HepG2 (cell line): ENCODE results near the gene FDPS. TPM values are rescaled to one million over a fixed set of nuclear protein-coding genes. Genes with fewer than 3 reads are reported as not detected.

Experiments used
- BCL6 ChIP-seq: IDR thresholded peaks from 2 replicates; pipeline ENCODE4 v1.6.1; 2016; ENCODE audit warnings: missing genetic modification reagents, missing compliant biosample characterization
- GATAD1 ChIP-seq: IDR thresholded peaks from 2 replicates; pipeline ENCODE4 v1.6.1; 2016; ENCODE audit warnings: missing genetic modification reagents, missing compliant biosample characterization
- KLF6 ChIP-seq: IDR thresholded peaks from 2 replicates; pipeline ENCODE4 v1.8.0; 2016; ENCODE audit warnings: missing biosample characterization, missing genetic modification reagents
- MEIS2 ChIP-seq: sonication (generic); formaldehyde crosslinking; IDR thresholded peaks from 2 replicates; pipeline ENCODE4 v1.9.0; 2021; ENCODE audit warnings: mild to moderate bottlenecking, missing genetic modification reagents
- MXD4 ChIP-seq: IDR thresholded peaks from 2 replicates; pipeline ENCODE4 v1.6.1; 2016; ENCODE audit warnings: mild to moderate bottlenecking, missing biosample characterization, missing genetic modification reagents
- MXI1 ChIP-seq: IDR thresholded peaks from 3 replicates; pipeline ENCODE4 v1.6.1; 2012; ENCODE audit warnings: low read depth, low read length, inconsistent platforms, borderline replicate concordance
- PHF20 ChIP-seq: sonication (generic); formaldehyde crosslinking; IDR thresholded peaks from 2 replicates; pipeline ENCODE4 v1.5.0; 2020; ENCODE audit warnings: mild to moderate bottlenecking, missing genetic modification reagents
- POLR2G ChIP-seq: fragments of 200-400 bp; formaldehyde crosslinking; IDR thresholded peaks from 2 replicates; pipeline ENCODE4 v1.6.1; 2018; ENCODE audit warnings: mild to moderate bottlenecking, low read depth, low read length, moderate library complexity
- REPIN1 ChIP-seq: sonication (generic); formaldehyde crosslinking; IDR thresholded peaks from 2 replicates; pipeline ENCODE4 v1.8.0; 2022; ENCODE audit warnings: missing genetic modification reagents, low read depth, mild to moderate bottlenecking, borderline replicate concordance
- RXRB ChIP-seq: IDR thresholded peaks from 2 replicates; pipeline ENCODE4 v1.6.1; 2016; ENCODE audit warnings: borderline replicate concordance, missing genetic modification reagents, missing compliant biosample characterization
- TCF7 ChIP-seq: sonication (generic); IDR thresholded peaks from 2 replicates; pipeline ENCODE4 v1.6.1; 2016; ENCODE audit warnings: antibody characterized with exemption, low read depth
- ZFX ChIP-seq: sonication (generic); formaldehyde crosslinking; IDR thresholded peaks from 2 replicates; pipeline ENCODE4 v1.4.0; 2020; ENCODE audit warnings: mild to moderate bottlenecking, low read depth, missing genetic modification reagents, moderate library complexity
- ZNF232 ChIP-seq: sonication (generic); formaldehyde crosslinking; IDR thresholded peaks from 2 replicates; pipeline ENCODE4 v1.4.0; 2020; ENCODE audit warnings: missing genetic modification reagents, borderline replicate concordance
- ZNF3 ChIP-seq: IDR thresholded peaks from 2 replicates; pipeline ENCODE4 v1.7.0; 2017; ENCODE audit warnings: inconsistent platforms
- ZNF574 ChIP-seq: sonication (generic); formaldehyde crosslinking; IDR thresholded peaks from 2 replicates; pipeline ENCODE4 v1.4.0; 2020; ENCODE audit warnings: missing genetic modification reagents
- ZNF607 ChIP-seq: sonication (generic); formaldehyde crosslinking; IDR thresholded peaks from 2 replicates; pipeline ENCODE4 v1.5.1; 2020; ENCODE audit warnings: missing genetic modification reagents, mild to moderate bottlenecking, borderline replicate concordance
- ZNF713 ChIP-seq: sonication (generic); formaldehyde crosslinking; IDR thresholded peaks from 2 replicates; pipeline ENCODE4 v1.4.0; 2020; ENCODE audit warnings: mild to moderate bottlenecking, missing genetic modification reagents
- ZNF883 ChIP-seq: sonication (generic); formaldehyde crosslinking; IDR thresholded peaks from 2 replicates; pipeline ENCODE4 v1.5.1; 2020; ENCODE audit warnings: mild to moderate bottlenecking, missing genetic modification reagents; ENCODE audit errors: not compliant biosample characterization
- polyA plus RNA-seq, 8 experiments: library from polyadenylated mRNA; depleted of rRNA in 3 of 8; stranded (reverse) in 7 of 8; unstranded in 1 of 8; fragments of >200 nt; fragmentation: Illumina TruSeq in 4 of 8; extraction: Trizol in 4 of 8; gene quantifications; 2 replicates each; pipeline versions ENCODE4 v1.2.1 to v1.2.3, GENCODE V29; 2011 to 2016; ENCODE audit warnings: low read depth in 4 of 8, missing spikeins in 1 of 8, mixed read lengths in 1 of 8; ENCODE audit not compliant: insufficient read depth in 1 of 8
- total RNA-seq, 5 experiments: library from RNA; depleted of rRNA; stranded (reverse); fragments of >200 nt; fragmentation: Illumina TruSeq; extraction: Trizol; gene quantifications; 2 replicates each; pipeline ENCODE4 v1.2.3, GENCODE V29; 2016; ENCODE audit warnings: low read depth in 1 of 5
- TF ChIP-seq, protein P1 (sequence below): sonication (generic); formaldehyde crosslinking; conservative IDR thresholded peaks from 2 replicates; pipeline ENCODE4 v1.4.0; 2020; ENCODE audit warnings: mild to moderate bottlenecking, missing genetic modification reagents, moderate library complexity
- TF ChIP-seq, protein P2 (sequence below): sonication (generic); formaldehyde crosslinking; IDR thresholded peaks from 2 replicates; pipeline ENCODE4 v1.5.0; 2020; ENCODE audit warnings: mild to moderate bottlenecking, missing genetic modification reagents
- TF ChIP-seq, protein P3 (sequence below): IDR thresholded peaks from 2 replicates; pipeline ENCODE4 v1.6.1; 2016; ENCODE audit warnings: missing compliant biosample characterization, missing genetic modification reagents, borderline replicate concordance

FDPS gene
- total and polyA plus RNA-seq, 2 of the 13 experiments (the other 11 are each of a cell fraction or from before 2014, with no cell fraction given) = 264 to 519 TPM

- TF ChIP-seq, protein P1, sequence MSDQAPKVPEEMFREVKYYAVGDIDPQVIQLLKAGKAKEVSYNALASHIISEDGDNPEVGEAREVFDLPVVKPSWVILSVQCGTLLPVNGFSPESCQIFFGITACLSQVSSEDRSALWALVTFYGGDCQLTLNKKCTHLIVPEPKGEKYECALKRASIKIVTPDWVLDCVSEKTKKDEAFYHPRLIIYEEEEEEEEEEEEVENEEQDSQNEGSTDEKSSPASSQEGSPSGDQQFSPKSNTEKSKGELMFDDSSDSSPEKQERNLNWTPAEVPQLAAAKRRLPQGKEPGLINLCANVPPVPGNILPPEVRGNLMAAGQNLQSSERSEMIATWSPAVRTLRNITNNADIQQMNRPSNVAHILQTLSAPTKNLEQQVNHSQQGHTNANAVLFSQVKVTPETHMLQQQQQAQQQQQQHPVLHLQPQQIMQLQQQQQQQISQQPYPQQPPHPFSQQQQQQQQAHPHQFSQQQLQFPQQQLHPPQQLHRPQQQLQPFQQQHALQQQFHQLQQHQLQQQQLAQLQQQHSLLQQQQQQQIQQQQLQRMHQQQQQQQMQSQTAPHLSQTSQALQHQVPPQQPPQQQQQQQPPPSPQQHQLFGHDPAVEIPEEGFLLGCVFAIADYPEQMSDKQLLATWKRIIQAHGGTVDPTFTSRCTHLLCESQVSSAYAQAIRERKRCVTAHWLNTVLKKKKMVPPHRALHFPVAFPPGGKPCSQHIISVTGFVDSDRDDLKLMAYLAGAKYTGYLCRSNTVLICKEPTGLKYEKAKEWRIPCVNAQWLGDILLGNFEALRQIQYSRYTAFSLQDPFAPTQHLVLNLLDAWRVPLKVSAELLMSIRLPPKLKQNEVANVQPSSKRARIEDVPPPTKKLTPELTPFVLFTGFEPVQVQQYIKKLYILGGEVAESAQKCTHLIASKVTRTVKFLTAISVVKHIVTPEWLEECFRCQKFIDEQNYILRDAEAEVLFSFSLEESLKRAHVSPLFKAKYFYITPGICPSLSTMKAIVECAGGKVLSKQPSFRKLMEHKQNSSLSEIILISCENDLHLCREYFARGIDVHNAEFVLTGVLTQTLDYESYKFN (CRISPR knock-in tag) = peak; percentile 51; the same call in 1 of the 2 replicates
- TF ChIP-seq ZNF607 (CRISPR knock-in tag) (0 out of 2 replicates have a peak, but pooled peaks have one; percentile 19), MXD4 (CRISPR knock-in tag) (0 out of 2 replicates have a peak, but pooled peaks have one; percentile 32), ZNF883 (CRISPR knock-in tag) (no peak), ZNF574 (CRISPR knock-in tag) (peak; percentile 39), PHF20 (CRISPR knock-in tag) (peak; percentile 40; the same call in 1 of the 2 replicates), RXRB (CRISPR knock-in tag) (peak; percentile 46; the same call in 1 of the 2 replicates), ZFX (peak; percentile 51; the same call in 1 of the 2 replicates), MEIS2 (0 out of 2 replicates have a peak, but pooled peaks have one; percentile 64), GATAD1 (CRISPR knock-in tag) (0 out of 2 replicates have a peak, but pooled peaks have one; percentile 22), POLR2G (0 out of 2 replicates have a peak, but pooled peaks have one; percentile 45), ZNF3 (CRISPR knock-in tag) (peak; percentile 72; the same call in 1 of the 2 replicates), REPIN1 (CRISPR knock-in tag) (0 out of 2 replicates have a peak, but pooled peaks have one; percentile 33), BCL6 (0 out of 2 replicates have a peak, but pooled peaks have one; percentile 26), TCF7 (no peak), KLF6 (CRISPR knock-in tag) (0 out of 2 replicates have a peak, but pooled peaks have one; percentile 37), ZNF713 (CRISPR knock-in tag) (no peak), ZNF232 (0 out of 2 replicates have a peak, but pooled peaks have one; percentile 52), MXI1 (peak; percentile 43; the same call in 1 of the 3 replicates)
- TF ChIP-seq, protein P2, sequence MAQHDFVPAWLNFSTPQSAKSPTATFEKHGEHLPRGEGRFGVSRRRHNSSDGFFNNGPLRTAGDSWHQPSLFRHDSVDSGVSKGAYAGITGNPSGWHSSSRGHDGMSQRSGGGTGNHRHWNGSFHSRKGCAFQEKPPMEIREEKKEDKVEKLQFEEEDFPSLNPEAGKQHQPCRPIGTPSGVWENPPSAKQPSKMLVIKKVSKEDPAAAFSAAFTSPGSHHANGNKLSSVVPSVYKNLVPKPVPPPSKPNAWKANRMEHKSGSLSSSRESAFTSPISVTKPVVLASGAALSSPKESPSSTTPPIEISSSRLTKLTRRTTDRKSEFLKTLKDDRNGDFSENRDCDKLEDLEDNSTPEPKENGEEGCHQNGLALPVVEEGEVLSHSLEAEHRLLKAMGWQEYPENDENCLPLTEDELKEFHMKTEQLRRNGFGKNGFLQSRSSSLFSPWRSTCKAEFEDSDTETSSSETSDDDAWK (CRISPR knock-in tag) = no peak
- TF ChIP-seq, protein P3, sequence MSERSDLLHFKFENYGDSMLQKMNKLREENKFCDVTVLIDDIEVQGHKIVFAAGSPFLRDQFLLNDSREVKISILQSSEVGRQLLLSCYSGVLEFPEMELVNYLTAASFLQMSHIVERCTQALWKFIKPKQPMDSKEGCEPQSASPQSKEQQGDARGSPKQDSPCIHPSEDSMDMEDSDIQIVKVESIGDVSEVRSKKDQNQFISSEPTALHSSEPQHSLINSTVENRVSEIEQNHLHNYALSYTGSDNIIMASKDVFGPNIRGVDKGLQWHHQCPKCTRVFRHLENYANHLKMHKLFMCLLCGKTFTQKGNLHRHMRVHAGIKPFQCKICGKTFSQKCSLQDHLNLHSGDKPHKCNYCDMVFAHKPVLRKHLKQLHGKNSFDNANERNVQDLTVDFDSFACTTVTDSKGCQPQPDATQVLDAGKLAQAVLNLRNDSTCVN (CRISPR knock-in tag) = no peak
These were observed 4.1 kb upstream of the FDPS start (continued) for GRCh38 chr1:155304558-155305063.
